Measurements from ENCODE around the gene SERPINE1.

- TF ChIP-seq RAD21 (IDR thresholded peaks at IDR 0.05; ENCODE audit: low read length) (no peak), CTCF (conservative IDR thresholded peaks at IDR 0.05; ENCODE audit: low read depth, low read length) (no peak), MAFK (IDR thresholded peaks at IDR 0.05; ENCODE audit: low read depth, low read length) (no peak), CHD1 (IDR thresholded peaks at IDR 0.05; ENCODE audit: low read depth, low read length) (no peak), POLR2A (IDR thresholded peaks at IDR 0.05; ENCODE audit: low read depth, low read length) (no peak), SMC3 (IDR thresholded peaks at IDR 0.05; ENCODE audit: low read depth, low read length) (no peak), CEBPB (IDR thresholded peaks at IDR 0.05; ENCODE audit: low read depth, low read length) (no peak), MXI1 (IDR thresholded peaks at IDR 0.05; ENCODE audit: borderline replicate concordance, low read depth, low read length) (no peak), MAZ (IDR thresholded peaks at IDR 0.05; ENCODE audit: borderline replicate concordance, low read depth, low read length) (no peak), RFX5 (IDR thresholded peaks at IDR 0.05; ENCODE audit: low read depth, low read length) (no peak), RCOR1 (IDR thresholded peaks at IDR 0.05; ENCODE audit: insufficient replicate concordance, low read length) (no peak)
- TF ChIP-seq, protein P1, sequence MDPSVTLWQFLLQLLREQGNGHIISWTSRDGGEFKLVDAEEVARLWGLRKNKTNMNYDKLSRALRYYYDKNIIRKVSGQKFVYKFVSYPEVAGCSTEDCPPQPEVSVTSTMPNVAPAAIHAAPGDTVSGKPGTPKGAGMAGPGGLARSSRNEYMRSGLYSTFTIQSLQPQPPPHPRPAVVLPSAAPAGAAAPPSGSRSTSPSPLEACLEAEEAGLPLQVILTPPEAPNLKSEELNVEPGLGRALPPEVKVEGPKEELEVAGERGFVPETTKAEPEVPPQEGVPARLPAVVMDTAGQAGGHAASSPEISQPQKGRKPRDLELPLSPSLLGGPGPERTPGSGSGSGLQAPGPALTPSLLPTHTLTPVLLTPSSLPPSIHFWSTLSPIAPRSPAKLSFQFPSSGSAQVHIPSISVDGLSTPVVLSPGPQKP (IDR thresholded peaks at IDR 0.05; ENCODE audit: borderline replicate concordance, low read depth, low read length): no peak
- TF ChIP-seq, protein P2, sequence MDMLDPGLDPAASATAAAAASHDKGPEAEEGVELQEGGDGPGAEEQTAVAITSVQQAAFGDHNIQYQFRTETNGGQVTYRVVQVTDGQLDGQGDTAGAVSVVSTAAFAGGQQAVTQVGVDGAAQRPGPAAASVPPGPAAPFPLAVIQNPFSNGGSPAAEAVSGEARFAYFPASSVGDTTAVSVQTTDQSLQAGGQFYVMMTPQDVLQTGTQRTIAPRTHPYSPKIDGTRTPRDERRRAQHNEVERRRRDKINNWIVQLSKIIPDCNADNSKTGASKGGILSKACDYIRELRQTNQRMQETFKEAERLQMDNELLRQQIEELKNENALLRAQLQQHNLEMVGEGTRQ (IDR thresholded peaks at IDR 0.05; ENCODE audit: low read depth, low read length): no peak
These were observed 22.7 kb upstream of the SERPINE1 start for GRCh38 chr7:101104193-101104713.

Data from IMR-90 (cell line).